ENCODE measurements around the gene OR7C1.
"Not testable (repeated sequence)": the region's sequence is repeated elsewhere in the genome, so short reads cannot be mapped to it uniquely, and the experiment has no call there.

The OR7C1 gene

DNA sequence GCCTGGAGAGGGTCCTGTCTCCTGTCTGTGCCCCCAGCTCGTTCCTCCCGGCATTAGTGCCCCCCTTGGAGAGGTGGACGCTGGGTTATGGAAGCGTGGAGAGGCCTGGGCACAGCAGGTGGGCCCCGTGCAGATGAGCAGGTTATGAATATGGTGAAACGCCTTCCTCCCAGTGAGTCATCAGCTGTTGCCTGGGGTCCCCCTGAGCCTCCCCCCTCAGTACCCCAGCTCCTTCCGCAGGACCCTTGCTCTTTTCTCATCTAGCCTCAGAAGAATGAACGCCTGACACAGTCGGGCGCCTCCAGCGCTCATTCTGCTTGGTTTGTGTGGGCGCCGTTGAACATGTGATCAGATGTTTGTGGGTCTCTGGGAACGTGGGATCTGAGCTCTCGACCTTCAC is 69.1 kb downstream of the OR7C1 start:
- H3K27me3 Mint-ChIP-seq, result not testable (repeated sequence)
- ATAC-seq, result peak; percentile 27

DNA sequence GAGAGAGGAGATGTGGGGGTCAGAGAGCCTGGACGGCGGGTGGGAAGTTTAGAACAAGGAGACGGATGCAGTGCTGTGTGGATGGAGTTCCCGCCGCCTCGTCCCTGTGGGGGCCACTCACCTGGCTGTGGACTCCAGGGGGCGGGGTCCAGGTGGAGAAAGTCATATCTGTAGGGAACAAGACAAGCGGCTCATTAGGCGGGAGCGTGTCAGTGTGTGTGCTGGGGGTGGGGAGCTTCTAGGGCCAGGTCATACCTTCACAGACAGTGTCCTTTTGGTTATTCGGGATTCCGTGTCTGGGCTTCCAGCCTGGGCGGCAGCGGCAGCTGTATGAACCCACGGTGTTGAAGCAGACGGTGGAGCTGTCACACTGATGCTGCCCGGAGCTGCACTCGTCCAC is 69.6 kb downstream of the OR7C1 start:
- not testable (repeated sequence) for H3K27me3 Mint-ChIP-seq

More for the DNA sequence above, 69.1 kb downstream of the OR7C1 start:
- not testable (repeated sequence) for H3K9me3 Mint-ChIP-seq; H3K36me3 Mint-ChIP-seq (ENCODE audit: low read depth); H3K4me1 Mint-ChIP-seq; H3K4me3 Mint-ChIP-seq; DNase-seq; H3K27ac Mint-ChIP-seq

DNA sequence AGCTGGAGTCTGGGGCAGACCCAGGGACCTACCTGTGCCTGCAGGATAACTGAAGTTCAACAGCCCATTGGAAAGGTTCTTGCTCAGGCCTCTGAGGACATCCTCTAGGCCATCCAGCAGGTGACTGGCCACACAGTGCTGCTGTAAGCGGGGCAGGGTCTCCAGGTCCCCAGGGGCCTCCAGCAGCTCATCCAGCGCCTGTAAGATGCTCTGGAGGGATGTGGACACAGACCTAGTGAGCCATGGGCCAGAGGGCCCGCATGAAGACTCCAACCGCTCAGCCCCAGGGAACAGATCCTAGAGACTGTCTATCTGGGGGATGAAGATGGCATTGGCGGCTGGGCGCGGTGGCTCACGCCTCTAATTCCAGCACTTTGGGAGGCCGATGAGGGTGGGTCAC is 70.6 kb downstream of the OR7C1 start:
- DNase-seq (no peak), ATAC-seq (no peak)
- no peak overlapping the region for H3K27ac Mint-ChIP-seq
- peaks cover 2% of the 10 kb centered on the region for H3K4me1 Mint-ChIP-seq
- peaks cover 7% of the 10 kb centered on the region for H3K27me3 Mint-ChIP-seq
- no peak overlapping the region for H3K4me3 Mint-ChIP-seq
- peaks cover 4% of the 10 kb centered on the region for H3K36me3 Mint-ChIP-seq (ENCODE audit: low read depth)
- H3K9me3 Mint-ChIP-seq, result no peaks in the 10 kb centered on the region

More for the DNA sequence above, 69.6 kb downstream of the OR7C1 start:
- DNase-seq; H3K4me1 Mint-ChIP-seq; H3K9me3 Mint-ChIP-seq; H3K4me3 Mint-ChIP-seq; H3K36me3 Mint-ChIP-seq (ENCODE audit: low read depth); H3K27ac Mint-ChIP-seq: not testable (repeated sequence)
- ATAC-seq, result peak; percentile 23

DNA sequence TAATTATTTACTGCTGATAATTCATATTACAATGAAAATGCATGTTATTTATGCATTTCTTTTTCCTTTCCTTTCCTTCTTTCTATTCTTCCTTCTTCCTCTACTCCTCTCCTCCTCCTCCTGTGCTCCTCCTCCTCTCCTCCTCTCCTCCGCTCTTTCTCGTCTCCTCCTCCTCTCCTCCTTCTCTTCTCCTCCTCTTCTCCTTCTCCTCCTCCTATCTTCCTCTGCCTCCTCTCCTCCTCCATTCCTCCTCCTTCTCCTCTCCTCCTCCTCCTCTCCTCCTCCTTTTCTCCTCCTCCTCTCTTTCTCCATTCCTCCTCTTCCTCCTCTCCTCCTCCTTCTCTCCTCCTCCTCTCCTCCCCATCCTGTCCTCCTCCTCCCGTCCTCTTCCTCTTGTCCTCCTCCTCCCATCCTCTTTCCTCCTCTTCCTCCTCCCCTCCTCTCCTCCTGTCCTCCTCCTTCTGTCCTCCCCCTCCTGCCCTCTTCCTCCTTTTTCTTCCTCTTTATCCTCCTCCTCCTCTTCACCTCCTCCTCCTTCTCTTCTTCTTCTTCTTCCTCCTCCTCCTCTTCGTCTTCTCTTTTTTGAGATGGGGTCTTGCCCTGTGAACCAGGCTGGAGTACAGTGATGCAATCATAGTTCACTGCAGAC is 71.4 kb downstream of the OR7C1 start:
- H3K9me3 Mint-ChIP-seq, result no peaks in the 10 kb centered on the region
- ATAC-seq (no peak), DNase-seq (no peak)
- peaks cover 2% of the 10 kb centered on the region for H3K4me1 Mint-ChIP-seq
- H3K4me3 Mint-ChIP-seq, result no peak overlapping the region
- peaks cover 7% of the 10 kb centered on the region for H3K27me3 Mint-ChIP-seq
- H3K27ac Mint-ChIP-seq, result no peak overlapping the region
- peaks cover 4% of the 10 kb centered on the region for H3K36me3 Mint-ChIP-seq (ENCODE audit: low read depth)

DNA sequence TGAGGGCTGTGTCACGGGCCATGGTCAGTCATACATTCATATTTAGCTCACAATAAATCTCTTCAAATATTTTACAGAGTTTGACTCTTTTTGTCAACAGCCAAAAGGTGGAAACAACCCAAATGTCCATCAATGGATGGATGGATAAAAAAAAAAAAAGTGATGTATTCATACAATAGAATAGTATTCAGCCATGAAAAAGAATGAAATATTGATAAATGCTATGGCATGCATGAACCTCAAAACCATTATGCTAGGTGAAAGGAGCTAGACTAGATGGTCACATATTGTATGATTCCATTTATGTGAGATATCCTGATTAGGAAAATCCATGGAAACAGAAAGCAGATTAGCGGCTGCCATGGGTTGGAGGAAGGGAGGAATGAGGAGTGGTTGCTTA is 72.9 kb downstream of the OR7C1 start:
- Mint-ChIP-seq H3K36me3 (ENCODE audit: low read depth) (peaks cover 4% of the 10 kb centered on the region), H3K4me1 (peaks cover 2% of the 10 kb centered on the region), H3K9me3 (no peaks in the 10 kb centered on the region), H3K27ac (no peak overlapping the region), H3K4me3 (no peak overlapping the region), H3K27me3 (peaks cover 7% of the 10 kb centered on the region)
- no peak for DNase-seq
- no peak for ATAC-seq

DNA sequence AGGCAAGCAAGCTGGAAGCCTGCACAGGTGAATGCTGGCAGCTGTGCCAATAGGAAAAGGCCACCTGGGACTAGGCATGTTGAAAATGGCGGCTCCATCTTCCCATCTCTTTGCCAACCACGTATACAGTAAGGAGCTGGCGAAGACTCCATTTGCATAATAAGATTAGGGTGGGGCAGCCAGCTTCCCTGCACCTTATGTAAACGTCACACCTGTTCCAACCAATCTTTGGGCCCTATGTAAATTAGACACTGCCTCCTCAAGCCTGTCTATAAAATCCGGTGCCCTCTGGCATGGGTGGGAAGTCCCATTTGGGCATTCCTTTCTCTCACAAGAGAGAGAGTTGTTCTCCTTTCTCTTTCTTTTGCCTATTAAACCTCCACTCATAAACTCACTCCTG is 73.4 kb downstream of the OR7C1 start:
- ATAC-seq (no peak), DNase-seq (no peak)
- no peaks in the 10 kb centered on the region for H3K9me3 Mint-ChIP-seq
- H3K27me3 Mint-ChIP-seq, result peaks cover 7% of the 10 kb centered on the region
- no peak overlapping the region for H3K4me3 Mint-ChIP-seq
- H3K27ac Mint-ChIP-seq, result no peak overlapping the region
- H3K36me3 Mint-ChIP-seq (ENCODE audit: low read depth), result peaks cover 4% of the 10 kb centered on the region
- H3K4me1 Mint-ChIP-seq, result peaks cover 2% of the 10 kb centered on the region

DNA sequence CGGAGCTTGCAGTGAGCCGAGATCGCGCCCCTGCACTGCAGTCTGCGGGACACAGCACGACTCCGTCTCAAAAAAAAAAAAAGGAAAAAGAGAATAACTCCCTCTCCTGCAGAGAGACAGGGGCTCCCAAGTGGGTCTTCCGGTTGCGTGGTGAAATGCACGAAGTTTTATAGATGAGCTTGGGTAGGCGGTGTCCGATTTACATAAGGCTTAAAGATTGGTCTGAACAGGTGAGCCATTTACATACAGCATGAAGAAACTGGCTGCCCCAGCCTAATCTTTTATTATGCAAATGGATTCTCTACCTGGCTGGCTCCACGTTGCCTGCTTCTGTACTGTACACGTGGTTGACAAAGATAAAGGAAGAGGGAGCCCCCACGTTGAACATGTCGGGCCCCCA is 76.2 kb downstream of the OR7C1 start:
- H3K36me3 Mint-ChIP-seq (ENCODE audit: low read depth), result no peaks in the 10 kb centered on the region
- DNase-seq (no peak), ATAC-seq (no peak)
- H3K27ac Mint-ChIP-seq, result no peak overlapping the region
- no peaks in the 10 kb centered on the region for H3K27me3 Mint-ChIP-seq
- no peaks in the 10 kb centered on the region for H3K9me3 Mint-ChIP-seq
- no peaks in the 10 kb centered on the region for H3K4me1 Mint-ChIP-seq
- no peak overlapping the region for H3K4me3 Mint-ChIP-seq

DNA sequence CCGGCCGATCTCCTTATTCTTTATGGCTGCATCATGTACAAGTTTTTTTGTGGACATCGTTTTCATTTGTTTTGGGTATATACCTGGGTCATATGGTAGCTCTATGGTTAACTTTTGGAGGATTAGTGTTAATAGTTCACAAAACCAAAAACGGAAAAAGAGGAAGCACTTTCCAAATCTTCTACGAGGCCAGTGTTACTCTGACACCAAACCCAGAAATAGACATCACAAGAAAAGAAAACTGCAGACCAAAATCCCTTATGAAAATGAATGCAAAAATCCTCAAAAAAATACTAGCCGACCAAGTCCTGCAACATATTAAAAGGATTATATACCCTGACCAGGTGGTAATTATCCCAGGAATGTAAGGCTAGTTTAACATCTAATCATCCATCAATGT is 86.4 kb downstream of the OR7C1 start:
- DNase-seq (no peak), ATAC-seq (no peak)
- Mint-ChIP-seq H3K4me1 (no peaks in the 10 kb centered on the region), H3K27me3 (no peaks in the 10 kb centered on the region), H3K27ac (no peak overlapping the region), H3K9me3 (no peaks in the 10 kb centered on the region), H3K4me3 (no peak overlapping the region), H3K36me3 (ENCODE audit: low read depth) (peaks cover 3% of the 10 kb centered on the region)

All from activated naive CD8-positive, alpha-beta T cell treated with anti-CD3 and anti-CD28 coated beads, Interleukin-2, amount 50 U/mL, for 24 hours (primary cell).